ENCODE measurements around the gene ADCY2. TPM values are rescaled to one million over a fixed set of nuclear protein-coding genes. Genes with fewer than 3 reads are reported as not detected.

The ADCY2 gene
- total RNA-seq, 4 donors from 2014 or later = 0.19 to 2.7 (median 0.59) TPM; not detected in 1

GRCh38 chr5:7795306-7795705 lies 399.4 kb downstream of the ADCY2 start:
- Histone ChIP-seq H3K4me1 (no peaks in the 10 kb centered on the region), H3K27me3 (no peaks in the 10 kb centered on the region), H3K9me3 (no peaks in the 10 kb centered on the region), H3K36me3 (no peaks in the 10 kb centered on the region), H3K27ac (no peak overlapping the region), H3K4me3 (no peak overlapping the region)
- TF ChIP-seq CTCF (IDR thresholded peaks at IDR 0.05) = no peak
- TF ChIP-seq POLR2A (IDR thresholded peaks at IDR 0.05) = no peak
- DNase-seq = no peak
- WGBS, 2 donors = 43 to 80% methylated on average over 1 to 2 of the region's 3 CpGs
- intact Hi-C loops (cut with DNase I) = no loop called here

GRCh38 chr5:7801891-7802614 lies 406.1 kb downstream of the ADCY2 start:
- no peak for DNase-seq
- no peaks in the 10 kb centered on the region for H3K9me3 ChIP-seq
- H3K4me1 ChIP-seq = no peaks in the 10 kb centered on the region
- H3K4me3 ChIP-seq = no peak overlapping the region
- intact Hi-C loops (cut with DNase I) = no loop called here
- TF ChIP-seq POLR2A (IDR thresholded peaks at IDR 0.05) (no peak), CTCF (IDR thresholded peaks at IDR 0.05) (no peak)
- H3K27ac ChIP-seq = no peak overlapping the region
- no peaks in the 10 kb centered on the region for H3K27me3 ChIP-seq
- H3K36me3 ChIP-seq = no peaks in the 10 kb centered on the region
- WGBS, 2 donors = 77 to 89% methylated on average over 10 to 11 of the region's 14 CpGs

- no peak overlapping the region for H3K4me3 ChIP-seq
- H3K27ac ChIP-seq = no peak overlapping the region
- TF ChIP-seq CTCF (IDR thresholded peaks at IDR 0.05) (no peak), POLR2A (IDR thresholded peaks at IDR 0.05) (no peak)
- intact Hi-C loops (cut with DNase I) = no loop called here
- no peaks in the 10 kb centered on the region for H3K36me3 ChIP-seq
- WGBS, 2 donors = 56 to 79% methylated on average over 6 of the region's 6 CpGs
- no peaks in the 10 kb centered on the region for H3K4me1 ChIP-seq
- H3K9me3 ChIP-seq = no peaks in the 10 kb centered on the region
- DNase-seq = no peak
- no peaks in the 10 kb centered on the region for H3K27me3 ChIP-seq
These were observed 406.9 kb downstream of the ADCY2 start for GRCh38 chr5:7802855-7803254.

GRCh38 chr5:7803937-7804336 lies 408.0 kb downstream of the ADCY2 start:
- no peak overlapping the region for H3K4me3 ChIP-seq
- 78 to 85% methylated on average over 2 of the region's 2 CpGs for WGBS, 2 donors
- H3K27me3 ChIP-seq = no peaks in the 10 kb centered on the region
- H3K4me1 ChIP-seq = no peaks in the 10 kb centered on the region
- no peaks in the 10 kb centered on the region for H3K36me3 ChIP-seq
- H3K9me3 ChIP-seq = no peaks in the 10 kb centered on the region
- intact Hi-C loops (cut with DNase I) = no loop called here
- TF ChIP-seq POLR2A (IDR thresholded peaks at IDR 0.05) (no peak), CTCF (IDR thresholded peaks at IDR 0.05) (no peak)
- no peak overlapping the region for H3K27ac ChIP-seq
- no peak for DNase-seq

- no peaks in the 10 kb centered on the region for H3K36me3 ChIP-seq
- TF ChIP-seq CTCF (IDR thresholded peaks at IDR 0.05) (peak in 1 of 6 experiments; percentile 6), POLR2A (IDR thresholded peaks at IDR 0.05) (no peak)
- no peaks in the 10 kb centered on the region for H3K9me3 ChIP-seq
- no peaks in the 10 kb centered on the region for H3K4me1 ChIP-seq
- 81 to 89% methylated on average over 2 of the region's 2 CpGs for WGBS, 2 donors
- no peak for DNase-seq
- no peaks in the 10 kb centered on the region for H3K27me3 ChIP-seq
- no peak overlapping the region for H3K4me3 ChIP-seq
- no peak overlapping the region for H3K27ac ChIP-seq
- intact Hi-C loops (cut with DNase I) = no loop called here
These were observed 409.4 kb downstream of the ADCY2 start for GRCh38 chr5:7805379-7805778.

Data from esophagus squamous epithelium (tissue), 5 donors.